Ovary (tissue), 9 donors: ENCODE data around the gene SYNDIG1. TPM values are rescaled to one million over a fixed set of nuclear protein-coding genes. Genes with fewer than 3 reads are reported as not detected.

Source experiments
- DNase-seq, 5 donors: peaks; one replicate each; pipeline ENCODE4 v3.0.0-alpha.2; 2019 to 2020
- H3K27ac ChIP-seq, 2 donors: fragments of 200-600 bp; one replicate each; pipeline versions ENCODE4 v1.5.1 to v1.8.0; 2019 to 2022
- H3K27me3 ChIP-seq: fragments of 200-600 bp; one replicate; pipeline ENCODE4 v1.8.0; 2022
- H3K36me3 ChIP-seq: fragments of 200-600 bp; sonication (generic); one replicate; pipeline ENCODE4 v1.5.1; 2019
- H3K4me1 ChIP-seq: one replicate; pipeline ENCODE4 v1.8.1; 2013; ENCODE audit warnings: mild to moderate bottlenecking, moderate library complexity; ENCODE audit not compliant: insufficient read depth
- H3K4me3 ChIP-seq: fragments of 200-600 bp; sonication (generic); one replicate; pipeline ENCODE4 v1.5.1; 2017
- H3K9me3 ChIP-seq, 2 donors: fragments of 200-600 bp in 1 of 2; sonication (generic) in 1 of 2; one replicate each; pipeline versions ENCODE4 v1.5.1 to v1.8.1; 2013 to 2019; ENCODE audit warnings: mild to moderate bottlenecking in 1 of 2, moderate library complexity in 1 of 2
- EP300 ChIP-seq: sonication (generic); formaldehyde crosslinking; IDR thresholded peaks from one replicate; pipeline ENCODE4 v1.6.1; 2017; ENCODE audit warnings: antibody characterized with exemption
- POLR2A ChIP-seq: fragments of 450-650 bp; IDR thresholded peaks from one replicate; pipeline ENCODE4 v1.6.1; 2017; ENCODE audit warnings: antibody characterized with exemption, mild to moderate bottlenecking, moderate library complexity
- WGBS, 3 donors: extraction: QIAGEN DNeasy Blood & Tissue Kit in 1 of 3; methylation state at CpG; one replicate each; pipeline versions ENCODE4 v1.1.5 to v1.1.7; 2013 to 2017; 5-methylcytosine and 5-hydroxymethylcytosine counted together
- intact Hi-C, 4 donors: fragments of 100-400 bp; cut with DNase I; formaldehyde crosslinking; loops; one replicate each; pipeline versions ENCODE4 v1.11.0 to v1.15.1; 2022 to 2023
- polyA plus RNA-seq, 2 donors: library from polyadenylated mRNA; stranded (reverse); fragments of 200-250 nt in 1 of 2; fragments of 350-450 nt in 1 of 2; fragmentation: Illumina TruSeq in 1 of 2; extraction: RNeasy Lipid Tissue Mini Kit (QIAGEN cat#74804) in 1 of 2; gene quantifications; one replicate each; pipeline ENCODE4 v1.2.3, GENCODE V29; 2013 to 2014
- total RNA-seq, 7 donors: library from RNA; depleted of rRNA in 2 of 7; stranded (reverse); fragments of >200 nt in 2 of 7; fragmentation: NEBNext Ultra II Directional in 3 of 7; extraction: Animal tissue kit (Norgen Biotek cat#: 25700) in 3 of 7; gene quantifications; one replicate each; pipeline versions ENCODE4 v1.1.0 to v1.2.4, GENCODE V29; 2016 to 2023
- TF ChIP-seq, protein P1 (sequence below), 3 donors: fragments of 450-650 bp in 2 of 3; fragments of 200-600 bp in 1 of 3; IDR thresholded peaks; one replicate each; pipeline versions ENCODE4 v1.5.1 to v1.8.0; 2016 to 2022; ENCODE audit warnings: antibody characterized with exemption in 3 of 3, mild to moderate bottlenecking in 1 of 3
- donor health status: DM: no; HTN: no; CAD: no; lungs with moderate emphysema.
- donor health status: DM: no; HTN: no; CAD: no.
- donor health status: Bipolar disorder and iron deficiency.
- donor health status: DM: yes; HTN: yes; CAD: no.
- donor health status: DM: no; HTN: no; CAD: no.
- donor health status: DM: yes; HTN: yes; CAD: no.

SYNDIG1 gene
- total and polyA plus RNA-seq, 9 donors = 0.10 to 6.8 (median 1.1) TPM; not detected in 1

DNA sequence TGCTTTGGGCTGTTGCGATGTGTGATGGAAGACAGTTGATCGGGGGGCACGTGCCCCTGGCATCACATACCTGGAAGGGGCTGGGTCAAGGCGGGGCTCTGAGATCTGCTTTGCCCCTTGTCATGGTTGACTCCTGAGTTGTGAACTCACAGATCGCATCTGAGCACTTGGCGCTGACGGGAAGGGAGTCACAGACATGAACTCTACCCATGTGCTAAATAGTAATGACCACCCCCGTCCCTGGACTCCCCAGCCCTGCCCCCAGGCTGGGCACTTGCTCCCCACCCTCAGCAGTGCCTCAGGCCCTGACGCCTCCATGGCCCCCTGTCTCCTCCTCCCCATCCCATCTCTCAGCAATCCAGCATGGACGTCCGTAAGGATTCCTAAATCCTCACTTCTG, 107.0 kb downstream of the SYNDIG1 start:
- Histone ChIP-seq H3K9me3 (no peaks in the 10 kb centered on the region), H3K4me3 (no peak overlapping the region), H3K36me3 (no peaks in the 10 kb centered on the region), H3K27ac (no peak overlapping the region), H3K4me1 (no peaks in the 10 kb centered on the region), H3K27me3 (no peaks in the 10 kb centered on the region)
- intact Hi-C loops = no loop called here
- DNase-seq = no peak
- TF ChIP-seq EP300 (no peak), POLR2A (no peak)
- TF ChIP-seq, protein P1, sequence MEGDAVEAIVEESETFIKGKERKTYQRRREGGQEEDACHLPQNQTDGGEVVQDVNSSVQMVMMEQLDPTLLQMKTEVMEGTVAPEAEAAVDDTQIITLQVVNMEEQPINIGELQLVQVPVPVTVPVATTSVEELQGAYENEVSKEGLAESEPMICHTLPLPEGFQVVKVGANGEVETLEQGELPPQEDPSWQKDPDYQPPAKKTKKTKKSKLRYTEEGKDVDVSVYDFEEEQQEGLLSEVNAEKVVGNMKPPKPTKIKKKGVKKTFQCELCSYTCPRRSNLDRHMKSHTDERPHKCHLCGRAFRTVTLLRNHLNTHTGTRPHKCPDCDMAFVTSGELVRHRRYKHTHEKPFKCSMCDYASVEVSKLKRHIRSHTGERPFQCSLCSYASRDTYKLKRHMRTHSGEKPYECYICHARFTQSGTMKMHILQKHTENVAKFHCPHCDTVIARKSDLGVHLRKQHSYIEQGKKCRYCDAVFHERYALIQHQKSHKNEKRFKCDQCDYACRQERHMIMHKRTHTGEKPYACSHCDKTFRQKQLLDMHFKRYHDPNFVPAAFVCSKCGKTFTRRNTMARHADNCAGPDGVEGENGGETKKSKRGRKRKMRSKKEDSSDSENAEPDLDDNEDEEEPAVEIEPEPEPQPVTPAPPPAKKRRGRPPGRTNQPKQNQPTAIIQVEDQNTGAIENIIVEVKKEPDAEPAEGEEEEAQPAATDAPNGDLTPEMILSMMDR (IDR thresholded peaks at IDR 0.05) = no peak
- WGBS, 3 donors = 80 to 88% (median 84%) methylated on average over 11 of the region's 11 CpGs

DNA sequence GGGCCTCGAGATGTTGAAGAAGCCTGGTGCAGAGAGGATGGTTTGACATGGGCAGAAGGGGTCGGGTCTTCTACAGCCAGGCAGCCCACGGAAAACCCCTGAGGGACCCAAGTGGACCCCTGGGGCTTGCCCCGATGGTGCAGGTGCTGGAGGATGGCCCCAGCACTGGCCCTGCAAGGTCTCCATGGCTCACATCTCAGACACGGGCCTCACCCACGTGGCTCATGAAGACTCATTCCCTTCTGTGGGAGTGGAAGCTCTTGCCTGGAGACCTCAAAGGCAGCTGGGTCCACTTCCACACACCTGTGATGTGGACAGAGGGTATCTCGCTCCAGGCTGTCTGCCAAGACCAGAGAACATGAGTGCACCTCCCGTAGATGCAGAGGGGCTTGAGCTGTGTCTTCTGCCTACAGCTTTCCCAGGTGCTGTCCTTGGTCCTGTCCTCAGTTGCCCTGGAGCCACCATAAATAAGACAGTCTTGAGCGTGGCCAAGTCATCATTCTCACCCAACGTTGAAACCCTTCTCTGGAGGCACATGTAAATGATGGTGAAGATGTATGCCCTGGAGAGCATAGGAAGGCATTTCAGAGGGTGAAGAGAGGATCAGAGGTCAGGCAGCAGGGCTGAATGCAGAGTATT, 108.0 kb downstream of the SYNDIG1 start:
- H3K27me3 ChIP-seq = no peaks in the 10 kb centered on the region
- H3K27ac ChIP-seq = no peak overlapping the region
- H3K9me3 ChIP-seq = no peaks in the 10 kb centered on the region
- TF ChIP-seq EP300 (no peak), POLR2A (no peak)
- TF ChIP-seq, protein P1 (IDR thresholded peaks at IDR 0.05) = no peak
- no peak overlapping the region for H3K4me3 ChIP-seq
- H3K36me3 ChIP-seq = no peaks in the 10 kb centered on the region
- intact Hi-C loops = no loop called here
- H3K4me1 ChIP-seq = no peaks in the 10 kb centered on the region
- WGBS, 3 donors = 70 to 85% (median 83%) methylated on average over 10 of the region's 10 CpGs
- DNase-seq = no peak

DNA sequence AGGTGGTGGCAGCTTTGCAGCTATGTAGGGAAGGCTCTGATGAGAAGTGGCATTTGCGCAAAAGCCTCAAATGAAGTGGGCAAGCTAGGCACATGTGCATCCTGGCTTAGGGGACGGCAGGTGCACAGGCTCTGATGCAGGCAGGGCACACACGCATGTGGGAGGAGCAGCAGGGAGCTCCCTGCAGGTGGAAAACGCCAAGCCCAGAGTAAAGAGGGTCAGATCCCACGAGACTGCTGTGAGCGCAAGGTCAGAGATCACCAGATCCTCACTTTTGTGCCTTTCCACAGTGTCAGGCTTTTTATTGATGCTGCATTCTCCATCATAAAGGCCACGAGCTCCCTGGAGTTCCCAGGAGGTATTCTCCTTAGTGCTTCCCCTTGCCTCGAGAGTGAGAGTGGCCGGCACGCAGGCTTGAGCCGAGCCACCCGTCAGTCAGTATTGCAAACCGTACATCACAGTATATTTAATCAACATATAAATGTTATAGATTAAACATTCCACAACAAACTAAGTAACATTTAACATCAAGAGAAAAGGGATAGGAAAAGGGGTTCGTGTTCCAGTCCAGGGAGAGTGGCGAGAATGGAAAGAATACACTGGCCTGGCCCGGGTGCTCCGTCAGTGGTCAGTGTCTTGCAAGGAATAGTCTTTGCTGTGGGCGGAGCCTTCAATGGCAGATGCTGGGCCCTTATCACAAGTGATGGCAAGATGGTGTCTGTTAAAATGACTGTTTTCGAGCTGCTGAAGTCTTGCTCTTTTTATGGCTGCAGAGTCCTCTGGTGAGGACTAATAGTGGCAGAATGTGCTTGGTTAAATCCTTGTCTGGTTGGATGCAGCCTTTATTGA, 109.4 kb downstream of the SYNDIG1 start:
- Histone ChIP-seq H3K4me1 (no peaks in the 10 kb centered on the region), H3K27me3 (no peaks in the 10 kb centered on the region), H3K4me3 (no peak overlapping the region), H3K27ac (no peak overlapping the region), H3K36me3 (no peaks in the 10 kb centered on the region), H3K9me3 (no peaks in the 10 kb centered on the region)
- no peak for DNase-seq
- intact Hi-C loops = no loop called here
- TF ChIP-seq, protein P1 (IDR thresholded peaks at IDR 0.05) = no peak
- no peak for TF ChIP-seq POLR2A
- TF ChIP-seq EP300 = no peak
- 74 to 78% (median 78%) methylated on average over 19 of the region's 19 CpGs for WGBS, 3 donors

DNA sequence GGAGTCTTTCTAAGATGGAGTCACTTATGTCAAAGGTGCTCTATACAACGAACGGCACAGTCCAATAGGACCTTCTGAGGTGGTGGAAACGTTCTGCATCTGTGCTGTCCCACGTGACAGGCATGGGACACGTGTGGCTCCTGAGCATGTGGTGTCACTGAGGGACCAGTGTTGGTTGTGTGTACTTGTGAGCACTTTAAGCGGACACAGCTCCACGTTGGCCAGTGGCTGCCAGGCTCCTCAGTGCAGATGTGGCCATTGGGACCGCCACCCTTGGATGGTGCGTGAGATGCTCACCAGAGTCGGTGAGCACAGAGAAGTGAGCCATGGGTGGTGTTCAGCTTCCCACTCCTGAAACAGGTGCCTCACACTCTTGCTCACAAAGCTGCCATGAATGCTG, 110.0 kb downstream of the SYNDIG1 start:
- Histone ChIP-seq H3K4me1 (no peaks in the 10 kb centered on the region), H3K27me3 (no peaks in the 10 kb centered on the region), H3K27ac (no peak overlapping the region), H3K36me3 (no peaks in the 10 kb centered on the region), H3K9me3 (no peaks in the 10 kb centered on the region), H3K4me3 (no peak overlapping the region)
- WGBS, 3 donors = 81 to 92% (median 86%) methylated on average over 10 of the region's 10 CpGs
- intact Hi-C loops = no loop called here
- TF ChIP-seq POLR2A (no peak), EP300 (no peak)
- TF ChIP-seq, protein P1 (IDR thresholded peaks at IDR 0.05) = no peak
- DNase-seq = no peak
